ENCODE results near the gene GPD1. TPM values are rescaled to one million over a fixed set of nuclear protein-coding genes. Genes with fewer than 3 reads are reported as not detected.

GPD1 gene
- total and polyA plus RNA-seq, 9 of the 15 experiments (the other 6 are each of a cell fraction or from before 2014, with no cell fraction given): 0.13 to 1.00 (median 0.55) TPM

DNA sequence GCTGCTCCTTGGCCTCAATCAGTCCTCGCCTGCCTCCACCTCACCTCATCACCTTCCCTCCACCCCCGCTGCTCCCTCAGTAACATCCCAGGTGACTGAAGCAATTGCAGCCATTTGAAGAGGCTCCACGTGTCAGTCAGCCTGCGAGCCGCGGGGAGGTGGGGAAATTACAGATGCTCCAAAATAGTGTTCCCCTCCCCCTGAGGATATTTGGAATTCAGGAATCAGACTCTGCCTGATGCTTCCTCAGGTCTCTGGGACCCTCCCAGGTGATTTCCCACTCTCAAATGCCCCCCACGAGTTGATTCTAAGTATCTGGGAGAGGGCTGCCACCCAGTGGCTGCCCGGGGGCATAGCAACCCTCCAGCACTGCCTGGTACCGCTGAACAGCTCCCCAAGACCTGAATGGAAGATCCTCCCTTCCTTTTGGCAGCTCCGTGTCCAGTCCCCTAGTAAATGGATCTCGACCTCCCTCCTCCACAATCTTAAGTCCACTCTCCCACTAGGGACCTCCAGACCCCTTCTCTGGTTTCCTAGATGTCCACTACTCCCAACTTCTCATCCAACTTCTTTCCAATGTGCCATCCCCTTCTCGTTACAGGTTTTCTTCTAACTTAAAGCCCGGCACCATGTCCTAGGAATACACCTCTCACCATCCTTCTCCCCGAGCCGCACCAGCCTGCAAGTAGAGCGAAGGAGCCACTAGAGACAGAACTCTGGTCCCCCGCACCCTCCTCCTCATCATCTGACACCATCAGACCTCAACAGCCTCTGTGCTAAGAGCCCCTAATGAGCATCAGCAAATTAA, 47.8 kb upstream of the GPD1 start (continued):
- TF ChIP-seq, protein P1, sequence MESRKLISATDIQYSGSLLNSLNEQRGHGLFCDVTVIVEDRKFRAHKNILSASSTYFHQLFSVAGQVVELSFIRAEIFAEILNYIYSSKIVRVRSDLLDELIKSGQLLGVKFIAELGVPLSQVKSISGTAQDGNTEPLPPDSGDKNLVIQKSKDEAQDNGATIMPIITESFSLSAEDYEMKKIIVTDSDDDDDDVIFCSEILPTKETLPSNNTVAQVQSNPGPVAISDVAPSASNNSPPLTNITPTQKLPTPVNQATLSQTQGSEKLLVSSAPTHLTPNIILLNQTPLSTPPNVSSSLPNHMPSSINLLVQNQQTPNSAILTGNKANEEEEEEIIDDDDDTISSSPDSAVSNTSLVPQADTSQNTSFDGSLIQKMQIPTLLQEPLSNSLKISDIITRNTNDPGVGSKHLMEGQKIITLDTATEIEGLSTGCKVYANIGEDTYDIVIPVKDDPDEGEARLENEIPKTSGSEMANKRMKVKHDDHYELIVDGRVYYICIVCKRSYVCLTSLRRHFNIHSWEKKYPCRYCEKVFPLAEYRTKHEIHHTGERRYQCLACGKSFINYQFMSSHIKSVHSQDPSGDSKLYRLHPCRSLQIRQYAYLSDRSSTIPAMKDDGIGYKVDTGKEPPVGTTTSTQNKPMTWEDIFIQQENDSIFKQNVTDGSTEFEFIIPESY (CRISPR knock-in tag; IDR thresholded peaks at IDR 0.05): 0 out of 2 replicates have a peak, but pooled peaks have one; percentile 23
- TF ChIP-seq RBM25 (IDR thresholded peaks at IDR 0.05; ENCODE audit: low read depth, low read length, severe bottlenecking): no peak
- no peak for TF ChIP-seq ZNF668 (CRISPR knock-in tag; IDR thresholded peaks at IDR 0.05)
- no peak for TF ChIP-seq HNRNPLL (IDR thresholded peaks at IDR 0.05; ENCODE audit: low read depth, low read length, poor library complexity, severe bottlenecking)
- TF ChIP-seq, protein P2, sequence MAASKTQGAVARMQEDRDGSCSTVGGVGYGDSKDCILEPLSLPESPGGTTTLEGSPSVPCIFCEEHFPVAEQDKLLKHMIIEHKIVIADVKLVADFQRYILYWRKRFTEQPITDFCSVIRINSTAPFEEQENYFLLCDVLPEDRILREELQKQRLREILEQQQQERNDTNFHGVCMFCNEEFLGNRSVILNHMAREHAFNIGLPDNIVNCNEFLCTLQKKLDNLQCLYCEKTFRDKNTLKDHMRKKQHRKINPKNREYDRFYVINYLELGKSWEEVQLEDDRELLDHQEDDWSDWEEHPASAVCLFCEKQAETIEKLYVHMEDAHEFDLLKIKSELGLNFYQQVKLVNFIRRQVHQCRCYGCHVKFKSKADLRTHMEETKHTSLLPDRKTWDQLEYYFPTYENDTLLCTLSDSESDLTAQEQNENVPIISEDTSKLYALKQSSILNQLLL (CRISPR knock-in tag; IDR thresholded peaks at IDR 0.05; ENCODE audit: borderline replicate concordance): no peak
- TF ChIP-seq PML (IDR thresholded peaks at IDR 0.05; ENCODE audit: low read length): no peak
- no peak for TF ChIP-seq ZNF431 (CRISPR knock-in tag; IDR thresholded peaks at IDR 0.05)
- TF ChIP-seq, protein P3, sequence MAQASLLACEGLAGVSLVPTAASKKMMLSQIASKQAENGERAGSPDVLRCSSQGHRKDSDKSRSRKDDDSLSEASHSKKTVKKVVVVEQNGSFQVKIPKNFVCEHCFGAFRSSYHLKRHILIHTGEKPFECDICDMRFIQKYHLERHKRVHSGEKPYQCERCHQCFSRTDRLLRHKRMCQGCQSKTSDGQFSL (CRISPR knock-in tag; IDR thresholded peaks at IDR 0.05): no peak
- TF ChIP-seq, protein P3 (tag; IDR thresholded peaks at IDR 0.05): 0 out of 4 replicates have a peak, but pooled peaks of 1 of the 2 experiments have one; percentile 35
- TF ChIP-seq FOS (IDR thresholded peaks at IDR 0.05; ENCODE audit: extremely low read depth, insufficient read length): no peak
- no peak for TF ChIP-seq PTBP1 (IDR thresholded peaks at IDR 0.05; ENCODE audit: low read depth, low read length)
- no peak for TF ChIP-seq HOXB6 (CRISPR knock-in tag; IDR thresholded peaks at IDR 0.05; ENCODE audit: borderline replicate concordance)
- TF ChIP-seq, protein P4, sequence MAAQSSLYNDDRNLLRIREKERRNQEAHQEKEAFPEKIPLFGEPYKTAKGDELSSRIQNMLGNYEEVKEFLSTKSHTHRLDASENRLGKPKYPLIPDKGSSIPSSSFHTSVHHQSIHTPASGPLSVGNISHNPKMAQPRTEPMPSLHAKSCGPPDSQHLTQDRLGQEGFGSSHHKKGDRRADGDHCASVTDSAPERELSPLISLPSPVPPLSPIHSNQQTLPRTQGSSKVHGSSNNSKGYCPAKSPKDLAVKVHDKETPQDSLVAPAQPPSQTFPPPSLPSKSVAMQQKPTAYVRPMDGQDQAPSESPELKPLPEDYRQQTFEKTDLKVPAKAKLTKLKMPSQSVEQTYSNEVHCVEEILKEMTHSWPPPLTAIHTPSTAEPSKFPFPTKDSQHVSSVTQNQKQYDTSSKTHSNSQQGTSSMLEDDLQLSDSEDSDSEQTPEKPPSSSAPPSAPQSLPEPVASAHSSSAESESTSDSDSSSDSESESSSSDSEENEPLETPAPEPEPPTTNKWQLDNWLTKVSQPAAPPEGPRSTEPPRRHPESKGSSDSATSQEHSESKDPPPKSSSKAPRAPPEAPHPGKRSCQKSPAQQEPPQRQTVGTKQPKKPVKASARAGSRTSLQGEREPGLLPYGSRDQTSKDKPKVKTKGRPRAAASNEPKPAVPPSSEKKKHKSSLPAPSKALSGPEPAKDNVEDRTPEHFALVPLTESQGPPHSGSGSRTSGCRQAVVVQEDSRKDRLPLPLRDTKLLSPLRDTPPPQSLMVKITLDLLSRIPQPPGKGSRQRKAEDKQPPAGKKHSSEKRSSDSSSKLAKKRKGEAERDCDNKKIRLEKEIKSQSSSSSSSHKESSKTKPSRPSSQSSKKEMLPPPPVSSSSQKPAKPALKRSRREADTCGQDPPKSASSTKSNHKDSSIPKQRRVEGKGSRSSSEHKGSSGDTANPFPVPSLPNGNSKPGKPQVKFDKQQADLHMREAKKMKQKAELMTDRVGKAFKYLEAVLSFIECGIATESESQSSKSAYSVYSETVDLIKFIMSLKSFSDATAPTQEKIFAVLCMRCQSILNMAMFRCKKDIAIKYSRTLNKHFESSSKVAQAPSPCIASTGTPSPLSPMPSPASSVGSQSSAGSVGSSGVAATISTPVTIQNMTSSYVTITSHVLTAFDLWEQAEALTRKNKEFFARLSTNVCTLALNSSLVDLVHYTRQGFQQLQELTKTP (IDR thresholded peaks at IDR 0.05; ENCODE audit: low read depth in 1 of 2, partially characterized antibody in 2 of 2): no peak
- TF ChIP-seq PCBP2 (IDR thresholded peaks at IDR 0.05; ENCODE audit: low read depth, low read length, poor library complexity, severe bottlenecking): no peak
- TF ChIP-seq NR4A1 (CRISPR knock-in tag; IDR thresholded peaks at IDR 0.05): no peak
- no peak for TF ChIP-seq NR4A1 (tag; IDR thresholded peaks at IDR 0.05)
- TF ChIP-seq GTF2F1 (IDR thresholded peaks at IDR 0.05; ENCODE audit: low read depth, low read length): no peak
- TF ChIP-seq ZEB2 (IDR thresholded peaks at IDR 0.05): no peak
